G401 (cell line): ENCODE data around the gene CEACAM3. TPM values are rescaled to one million over a fixed set of nuclear protein-coding genes. Genes with fewer than 3 reads are reported as not detected.
A peak's percentile ranks its signal among the peaks of the same experiment; 100 is the strongest.

Source experiments
- DNase-seq: peaks from one replicate; pipeline ENCODE4 v3.0.0-alpha.2; 2015; ENCODE audit warnings: low spot score
- in situ Hi-C: cut with HindIII; loops from 2 replicates; pipeline ENCODE4 v1.10.0; 2016; ENCODE audit warnings: low sequenced_read_pairs, mixed read lengths
- total RNA-seq: library from RNA; depleted of rRNA; stranded (reverse); fragments of >200 nt; shearing (Covaris generic); gene quantifications from 2 replicates; pipeline ENCODE4 v1.2.3, GENCODE V29; 2014

The CEACAM3 gene
- total RNA-seq, 1 experiment from 2014 or later = not detected

DNA sequence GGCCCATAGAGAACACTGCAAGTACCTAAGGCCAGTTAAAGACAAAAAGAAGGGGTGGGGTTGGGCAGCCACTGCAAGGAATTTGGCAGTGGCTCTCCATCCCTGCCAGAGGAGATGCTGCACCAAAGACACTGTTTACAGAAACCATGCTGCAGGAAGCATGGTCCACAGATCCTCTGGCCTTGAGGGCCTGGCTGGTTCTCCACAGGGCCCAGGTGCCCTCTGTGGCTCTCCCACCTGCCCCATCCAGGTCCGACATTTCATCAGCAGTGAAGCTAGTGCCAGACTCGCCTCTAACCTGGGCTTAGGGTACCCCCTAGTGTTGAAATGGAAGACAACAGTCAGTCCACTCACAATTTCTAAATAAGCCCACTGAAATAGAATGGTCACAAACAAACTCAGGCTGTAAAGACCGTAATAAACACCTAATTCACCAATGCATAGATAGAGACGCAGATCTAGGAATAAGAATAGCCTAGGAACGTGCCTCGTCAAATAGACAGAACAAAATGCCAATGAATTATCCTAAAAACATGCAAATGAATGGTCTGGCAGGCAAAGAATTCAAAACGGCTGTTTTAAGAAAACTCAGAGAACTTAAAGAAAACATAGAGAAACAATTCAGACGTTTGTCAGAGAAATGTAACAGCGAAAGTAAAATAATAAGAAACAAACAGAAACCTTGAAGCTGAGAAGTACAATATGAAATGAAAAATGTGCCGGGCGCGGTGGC, 24.8 kb downstream of the CEACAM3 start:
- in situ Hi-C loops = no loop called here

DNA sequence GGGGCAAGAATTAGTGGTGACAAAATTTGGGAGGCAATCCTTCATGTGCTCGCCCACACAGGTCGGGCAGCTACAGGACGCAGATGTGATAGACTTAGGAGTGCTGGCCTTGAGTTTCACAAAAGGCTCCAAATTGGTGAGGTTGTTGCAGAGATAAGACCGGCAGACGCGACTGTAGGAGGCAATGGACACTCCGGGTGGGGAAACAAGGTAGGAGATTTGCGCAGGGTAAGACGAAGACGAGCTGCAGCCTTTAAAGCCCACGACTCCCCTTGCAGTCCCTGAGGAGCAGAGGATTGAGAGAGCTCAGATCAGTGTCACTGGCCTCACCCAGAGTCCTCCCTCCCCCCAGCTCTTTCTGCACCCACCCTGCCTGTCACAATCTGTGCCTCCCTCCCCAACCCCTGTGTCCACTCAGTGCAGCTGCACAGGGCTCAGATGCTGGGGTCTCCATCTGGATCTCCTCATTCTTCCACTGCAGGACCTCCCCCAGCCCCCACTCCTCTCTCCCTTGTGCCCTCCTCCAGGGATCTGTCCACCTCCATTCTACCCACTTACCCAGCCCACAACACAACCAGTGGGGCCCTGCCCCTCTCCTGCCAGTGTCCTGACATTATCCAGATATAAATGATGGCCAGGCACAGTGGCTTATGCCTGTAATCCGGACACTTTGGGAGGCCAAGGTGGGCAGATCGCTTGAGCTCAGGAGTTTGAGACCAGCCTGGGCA, 41.8 kb downstream of the CEACAM3 start:
- DNase-seq = no peak
- in situ Hi-C loops = no loop called here

More for the DNA sequence above, 24.8 kb downstream of the CEACAM3 start:
- DNase-seq = peak; percentile 27

DNA sequence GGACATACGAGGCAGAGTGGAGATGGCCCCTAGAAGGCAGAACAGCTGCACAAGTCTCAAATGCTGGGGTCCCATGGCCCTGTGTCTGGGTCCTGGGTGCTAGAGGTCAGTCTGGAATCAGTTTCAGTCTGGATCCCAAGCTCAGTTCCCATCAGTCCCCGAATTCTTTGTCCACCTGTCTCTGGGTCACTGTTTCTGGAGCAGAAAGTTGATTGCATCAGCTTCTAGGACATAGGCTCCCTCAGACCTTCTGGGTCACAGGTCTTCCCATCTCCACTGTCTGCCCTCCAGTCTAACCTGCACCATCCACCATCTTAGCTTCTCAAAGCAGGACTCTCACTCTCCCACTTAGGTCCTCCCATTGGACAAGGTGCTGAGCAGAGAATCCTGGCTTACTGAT, 42.8 kb downstream of the CEACAM3 start:
- DNase-seq = no peak

DNA sequence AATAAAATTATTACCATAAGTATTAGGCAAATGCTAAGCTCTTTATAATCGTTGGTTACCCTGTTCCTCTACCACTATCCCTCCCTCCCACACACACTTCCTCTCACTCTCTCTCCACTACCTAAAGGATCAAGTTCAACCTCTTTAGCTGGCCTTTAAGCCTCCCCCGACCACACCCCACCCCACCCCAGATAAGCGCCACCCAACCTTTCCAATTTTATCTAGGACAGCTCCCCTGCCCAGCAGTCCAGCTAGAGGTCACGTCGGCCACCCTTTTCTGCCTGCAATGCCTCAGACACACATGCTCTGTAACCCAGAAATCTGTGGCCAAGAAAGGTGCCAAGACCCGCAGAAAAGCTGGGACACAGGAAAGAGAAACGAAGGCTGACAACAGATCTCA, 47.0 kb downstream of the CEACAM3 start:
- in situ Hi-C loops = no loop called here
- no peak for DNase-seq

More for the DNA sequence above, 42.8 kb downstream of the CEACAM3 start:
- in situ Hi-C loops = no loop called here

DNA sequence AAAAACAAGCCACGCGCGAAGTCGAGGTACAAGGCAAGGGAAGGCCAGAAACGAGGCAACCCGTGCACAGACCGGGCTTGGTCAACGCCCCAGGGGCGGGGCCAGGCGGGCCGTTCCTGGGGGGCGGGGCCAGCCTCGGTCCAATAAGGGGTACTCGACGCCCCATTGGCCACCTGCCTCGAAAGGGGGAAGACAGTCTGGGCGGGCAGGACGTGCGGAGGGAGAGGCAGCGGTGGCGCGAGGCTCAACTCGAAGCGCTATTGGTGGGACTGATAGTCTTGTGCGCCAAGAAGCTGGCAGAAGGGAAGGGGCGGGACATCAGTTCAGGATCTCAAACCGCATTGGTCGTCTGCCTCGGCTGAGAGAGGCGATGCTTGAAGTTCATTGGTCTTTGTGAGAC, 48.2 kb downstream of the CEACAM3 start, which contains the start of gene LYPD4:
Gene LYPD4 (minus strand): TSS at position 83 of the 400 bp plus-strand sequence. CDS start 5,398 bp downstream, outside the sequence.
- DNase-seq = no peak
- in situ Hi-C loops = no loop called here

DNA sequence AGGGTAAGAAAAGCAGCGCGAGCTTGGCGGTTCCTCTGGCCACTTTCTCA, 48.4 kb downstream of the CEACAM3 start, which contains the start of gene DMRTC2:
Gene DMRTC2 (plus strand): TSS at position 42 of the 50 bp plus-strand sequence. CDS start 2,387 bp downstream, outside the sequence.
- in situ Hi-C loops = no loop called here
- no peak for DNase-seq

DNA sequence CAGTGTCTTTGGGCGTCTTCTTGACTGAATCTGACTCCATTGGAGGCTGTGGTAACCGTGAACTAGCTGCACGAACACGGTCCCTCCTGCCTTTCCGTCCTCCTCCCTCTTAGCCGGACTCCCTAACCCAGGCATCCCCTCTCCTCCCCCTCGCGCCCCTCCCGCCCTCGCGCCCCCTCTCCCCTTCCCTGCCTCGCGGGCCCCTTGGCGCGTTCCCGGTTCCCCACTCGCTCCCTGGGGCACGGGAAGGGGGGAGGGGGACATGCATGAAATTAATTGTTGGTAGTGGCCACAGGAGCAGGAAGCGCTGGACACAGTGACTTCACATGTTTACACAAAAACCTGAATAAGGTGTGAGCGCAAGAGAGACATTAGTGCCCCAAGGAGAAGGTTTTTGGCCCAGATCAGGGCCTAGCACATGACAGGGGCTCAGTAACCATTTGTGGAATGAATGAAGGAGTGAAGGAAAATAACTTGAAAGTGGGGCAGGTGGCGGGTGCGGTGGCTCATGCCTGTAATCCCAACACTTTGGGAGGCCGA, 48.7 kb downstream of the CEACAM3 start:
- DNase-seq = no peak

DNA sequence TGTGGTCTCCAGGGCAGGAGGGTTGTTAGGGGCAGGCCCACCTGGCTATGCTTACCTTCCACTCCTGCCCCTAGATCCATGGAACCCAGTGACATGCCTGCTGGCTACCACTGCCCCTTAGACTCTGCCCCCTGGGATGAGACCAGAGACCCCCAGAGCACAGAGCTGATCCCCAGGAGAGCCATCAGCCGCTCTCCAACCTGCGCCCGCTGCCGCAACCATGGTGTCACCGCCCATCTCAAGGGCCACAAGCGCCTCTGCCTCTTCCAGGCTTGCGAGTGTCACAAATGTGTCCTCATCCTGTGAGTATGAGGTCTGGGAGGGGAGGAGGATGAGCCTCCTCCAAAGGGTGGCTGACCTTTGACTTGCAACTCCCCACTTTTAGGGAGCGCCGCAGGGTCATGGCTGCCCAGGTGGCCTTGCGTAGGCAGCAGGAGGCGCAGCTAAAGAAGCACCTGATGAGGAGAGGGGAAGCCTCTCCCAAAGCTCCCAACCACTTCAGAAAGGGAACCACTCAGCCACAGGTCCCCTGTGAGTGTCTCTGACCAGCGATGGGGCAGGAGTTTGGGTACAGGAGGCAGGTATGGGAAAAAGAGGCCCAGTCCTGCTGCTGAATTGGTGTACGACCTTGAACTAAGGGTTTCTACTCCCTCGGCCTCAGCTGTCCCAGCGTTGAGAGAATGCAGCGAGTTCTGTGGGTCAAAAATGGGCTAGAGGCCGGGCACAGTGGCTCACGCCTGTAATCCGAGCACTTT, 51.1 kb downstream of the CEACAM3 start:
- in situ Hi-C loops = no loop called here
- DNase-seq = no peak

More for the DNA sequence above, 48.7 kb downstream of the CEACAM3 start:
- in situ Hi-C loops = no loop called here

DNA sequence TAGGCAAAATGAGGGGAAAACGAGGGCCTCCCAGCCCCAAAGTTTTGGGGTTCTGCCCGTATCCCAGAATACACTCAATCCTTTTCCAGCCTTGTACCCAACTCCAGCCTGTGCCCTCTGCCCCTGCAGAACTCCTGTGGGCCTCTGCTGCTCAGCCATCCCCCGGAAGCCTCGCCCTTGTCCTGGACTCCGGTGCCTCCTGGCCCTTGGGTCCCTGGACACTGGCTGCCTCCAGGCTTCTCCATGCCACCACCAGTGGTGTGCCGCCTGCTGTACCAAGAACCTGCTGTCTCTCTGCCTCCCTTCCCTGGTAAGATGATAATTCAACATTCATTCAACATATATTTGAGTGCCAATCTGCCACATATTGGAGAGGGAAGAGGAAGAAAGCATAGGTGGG, 52.3 kb downstream of the CEACAM3 start:
- in situ Hi-C loops = no loop called here
- no peak for DNase-seq

DNA sequence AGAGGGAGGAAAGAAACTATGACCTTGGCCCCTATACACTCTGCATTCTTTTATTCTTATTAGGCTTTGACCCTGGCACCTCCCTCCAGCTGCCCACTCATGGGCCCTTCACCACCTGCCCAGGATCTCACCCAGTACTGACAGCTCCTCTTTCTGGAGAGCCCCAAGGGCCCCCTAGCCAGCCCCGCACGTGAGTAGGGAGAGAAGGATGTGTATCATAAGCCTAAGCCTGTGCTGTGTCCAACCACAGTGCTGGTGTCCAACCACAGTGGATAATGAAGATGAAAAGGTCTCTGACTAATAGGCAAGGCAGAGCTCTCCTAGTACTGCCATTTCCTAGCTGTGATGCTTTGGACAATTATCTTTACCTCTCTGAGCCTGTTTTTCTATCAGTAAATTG, 52.7 kb downstream of the CEACAM3 start:
- no peak for DNase-seq
- in situ Hi-C loops = no loop called here

DNA sequence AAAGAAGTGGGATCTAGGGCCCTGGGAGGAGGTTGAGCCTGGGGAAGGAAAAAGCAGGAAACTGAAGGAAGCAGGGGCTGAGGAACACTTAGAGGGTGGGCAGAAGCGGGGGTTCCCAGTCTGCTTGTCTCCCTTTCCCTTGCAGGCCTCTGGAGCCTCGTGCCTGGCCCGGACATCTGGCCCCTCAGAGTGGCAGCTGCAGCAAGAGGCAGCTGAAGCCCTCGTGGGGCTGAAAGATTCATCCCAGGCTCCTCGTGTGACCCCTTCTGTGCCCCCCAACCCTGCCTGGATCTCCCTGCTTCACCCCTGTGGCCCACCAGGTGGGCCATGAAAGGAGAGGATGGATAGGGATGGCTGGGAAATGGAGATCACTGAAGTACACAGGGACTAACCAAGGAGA, 54.0 kb downstream of the CEACAM3 start:
- in situ Hi-C loops = no loop called here
- no peak for DNase-seq

DNA sequence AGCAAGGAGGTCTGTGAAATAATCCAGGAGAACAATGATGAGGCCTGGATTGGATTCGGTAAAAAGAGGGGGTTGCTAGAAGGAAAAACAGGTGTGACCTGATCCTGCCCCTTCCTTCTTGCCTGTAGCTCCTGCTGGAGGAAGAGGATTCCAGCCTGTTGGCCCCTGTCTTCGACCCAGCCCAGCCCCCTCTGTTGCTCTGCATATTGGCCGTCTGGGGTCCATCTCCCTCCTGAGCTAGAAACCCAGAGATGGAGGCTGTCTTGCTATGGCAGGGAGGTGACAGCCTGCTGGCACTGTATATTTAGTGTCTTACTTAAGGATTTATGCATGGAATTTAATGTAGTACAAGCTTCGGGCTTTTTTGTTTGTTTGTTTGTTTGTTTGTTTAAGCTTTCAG, 55.1 kb downstream of the CEACAM3 start:
- in situ Hi-C loops = no loop called here
- DNase-seq = no peak

DNA sequence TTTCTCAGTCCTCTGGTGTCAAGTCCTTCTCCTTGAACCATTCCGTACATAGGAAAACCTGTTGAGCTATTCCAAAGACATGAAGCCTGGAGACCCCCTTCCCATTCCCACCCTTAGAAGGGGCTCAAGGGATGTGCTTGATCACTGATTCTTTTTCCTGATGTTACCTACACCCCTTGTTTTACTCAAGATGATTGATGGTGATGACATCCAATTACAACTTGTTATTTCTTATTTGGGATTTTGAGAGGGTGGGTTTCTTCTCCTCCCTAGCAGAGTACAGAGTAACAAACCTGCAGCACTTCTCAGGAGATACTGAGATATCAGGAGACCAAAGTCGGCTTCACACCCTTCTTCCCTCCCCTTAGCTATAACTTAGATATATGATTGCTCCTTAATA, 57.0 kb downstream of the CEACAM3 start:
- DNase-seq = no peak
- in situ Hi-C loops = no loop called here

DNA sequence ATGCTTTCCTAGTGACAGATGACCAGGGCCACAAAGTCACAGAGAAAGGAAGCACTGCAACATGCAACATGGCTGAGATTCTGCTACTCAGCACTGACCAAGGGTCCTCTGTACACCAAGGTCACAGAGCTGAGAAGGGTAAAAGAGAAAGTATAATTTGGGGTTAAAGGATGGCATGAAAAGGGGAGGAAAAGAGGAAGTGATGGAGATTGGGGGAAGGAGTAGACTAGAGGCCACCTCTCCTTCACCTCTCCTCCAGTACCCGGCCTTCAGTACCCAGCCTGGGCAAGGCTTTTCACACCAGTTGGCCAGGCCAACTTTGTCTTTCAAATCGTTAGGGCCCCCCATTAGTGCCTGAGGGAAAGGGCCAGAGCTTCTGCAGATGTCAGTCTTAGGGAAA, 57.4 kb downstream of the CEACAM3 start:
- DNase-seq = no peak
- in situ Hi-C loops = no loop called here

DNA sequence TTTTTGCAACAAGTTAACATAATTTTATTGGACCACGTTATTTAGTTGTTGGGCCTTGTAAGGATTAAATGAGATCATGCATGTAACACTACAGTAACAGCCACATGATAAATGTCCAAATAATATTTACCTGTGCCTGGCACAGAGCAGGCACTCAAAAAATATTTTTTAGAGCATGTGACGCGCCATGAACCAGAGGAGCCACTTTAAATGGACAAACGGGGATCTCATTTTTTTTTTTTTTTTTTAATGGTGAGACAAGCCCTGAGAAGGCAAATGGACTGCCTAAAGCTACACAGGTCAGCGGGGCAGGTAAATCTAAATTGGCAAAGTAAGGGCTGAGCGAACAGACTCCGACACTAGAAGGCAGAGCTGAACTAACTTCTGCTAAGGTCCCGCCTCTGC, 62.8 kb downstream of the CEACAM3 start:
- in situ Hi-C loops = no loop called here
- no peak for DNase-seq

DNA sequence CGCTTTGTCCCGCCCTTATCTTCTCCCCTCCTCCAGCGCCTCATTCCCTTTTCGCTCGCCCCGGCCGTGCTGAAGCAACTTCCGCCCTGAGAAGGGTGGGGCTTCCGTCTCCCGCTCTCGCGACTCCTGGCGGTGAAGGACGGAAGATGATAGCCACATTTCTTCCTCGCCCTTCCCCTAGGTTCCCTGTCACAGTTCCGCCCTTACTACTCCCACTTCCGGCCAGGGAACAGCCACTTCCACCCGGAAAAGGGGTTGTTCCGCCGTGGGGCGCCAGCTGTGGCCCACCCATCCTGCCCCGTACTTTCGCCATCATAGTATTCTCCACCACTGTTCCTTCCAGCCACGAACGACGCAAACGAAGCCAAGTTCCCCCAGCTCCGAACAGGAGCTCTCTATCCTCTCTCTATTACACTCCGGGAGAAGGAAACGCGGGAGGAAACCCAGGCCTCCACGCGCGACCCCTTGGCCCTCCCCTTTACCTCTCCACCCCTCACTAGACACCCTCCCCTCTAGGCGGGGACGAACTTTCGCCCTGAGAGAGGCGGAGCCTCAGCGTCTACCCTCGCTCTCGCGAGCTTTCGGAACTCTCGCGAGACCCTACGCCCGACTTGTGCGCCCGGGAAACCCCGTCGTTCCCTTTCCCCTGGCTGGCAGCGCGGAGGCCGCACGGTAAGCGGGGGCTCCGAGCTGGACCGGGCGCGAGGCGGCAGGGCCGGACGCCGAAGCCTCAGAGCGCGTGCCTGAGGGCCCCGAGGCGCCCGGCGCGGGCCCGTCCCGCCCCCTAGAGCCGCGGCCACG, 63.4 kb downstream of the CEACAM3 start, which contains the start of gene RPS19:
Gene RPS19 (plus strand): TSS at position 638 of the 801 bp plus-strand sequence. CDS start 520 bp downstream, outside the sequence.
- peak; percentile 100 for DNase-seq
- in situ Hi-C loops = no loop called here

DNA sequence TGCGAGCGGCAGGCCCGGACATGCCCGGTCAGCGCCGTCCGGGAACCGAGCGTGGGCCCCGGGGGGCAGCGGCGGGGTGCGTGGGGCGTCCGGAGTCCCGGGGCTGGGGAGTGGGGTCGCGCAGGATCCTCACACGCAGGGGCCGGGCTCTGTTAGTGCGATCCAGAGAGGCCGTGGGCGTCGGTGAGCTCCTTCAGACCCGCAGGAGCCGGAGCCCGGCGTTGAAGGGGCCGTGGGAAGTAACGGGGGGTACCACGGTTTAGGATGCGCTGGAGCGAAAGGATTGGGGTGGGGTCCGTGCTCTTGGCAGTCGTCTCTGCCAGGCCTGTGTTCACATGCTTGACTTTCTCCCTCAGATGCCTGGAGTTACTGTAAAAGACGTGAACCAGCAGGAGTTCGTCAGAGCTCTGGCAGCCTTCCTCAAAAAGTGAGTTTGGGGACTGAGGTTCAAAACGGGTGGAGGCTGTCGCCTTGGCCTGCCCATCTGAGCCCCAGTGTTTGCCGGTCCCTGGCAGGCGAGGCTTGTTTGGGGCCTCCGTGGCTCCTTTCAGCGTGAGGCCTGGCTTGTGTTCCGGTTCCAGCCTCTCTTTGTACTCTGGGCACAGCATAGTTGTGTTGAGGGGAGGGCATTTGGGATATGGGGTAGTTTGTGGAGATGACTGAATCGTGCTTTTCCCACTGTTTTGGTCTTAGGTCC, 64.2 kb downstream of the CEACAM3 start:
- in situ Hi-C loops = no loop called here
- no peak for DNase-seq
